HepG2 (cell line): ENCODE results near the gene CDH23. TPM values are rescaled to one million over a fixed set of nuclear protein-coding genes. Genes with fewer than 3 reads are reported as not detected.

ENCODE experiments used
- AGO2 ChIP-seq: fragments of 200-400 bp; formaldehyde crosslinking; optimal IDR thresholded peaks from 2 replicates; pipeline ENCODE3; 2017; ENCODE audit warnings: mild to moderate bottlenecking, low read depth, low read length, moderate library complexity
- DR1 ChIP-seq: sonication (generic); formaldehyde crosslinking; IDR thresholded peaks from 2 replicates; pipeline ENCODE4 v1.8.0; 2021; ENCODE audit warnings: mild to moderate bottlenecking, missing genetic modification reagents, inconsistent platforms
- FOXJ3 ChIP-seq: sonication (generic); formaldehyde crosslinking; IDR thresholded peaks from 2 replicates; pipeline ENCODE4 v1.4.0; 2020; ENCODE audit warnings: missing genetic modification reagents, mild to moderate bottlenecking, borderline replicate concordance
- FOXM1 ChIP-seq: sonication (generic); formaldehyde crosslinking; IDR thresholded peaks from 2 replicates; pipeline ENCODE4 v1.5.0; 2020; ENCODE audit warnings: missing genetic modification reagents
- ISL2 ChIP-seq: sonication (generic); formaldehyde crosslinking; IDR thresholded peaks from 2 replicates; pipeline ENCODE4 v1.5.0; 2020; ENCODE audit warnings: missing genetic modification reagents
- JARID2 ChIP-seq: sonication (generic); formaldehyde crosslinking; IDR thresholded peaks from 2 replicates; pipeline ENCODE4 v1.8.1; 2023; ENCODE audit warnings: missing genetic modification reagents, inconsistent platforms; ENCODE audit not compliant: insufficient replicate concordance
- NR3C1 ChIP-seq: sonication (generic); formaldehyde crosslinking; IDR thresholded peaks from 2 replicates; pipeline ENCODE4 v1.4.0; 2020; ENCODE audit warnings: missing genetic modification reagents
- RAD51 ChIP-seq: fragments of 450-650 bp; IDR thresholded peaks from 2 replicates; pipeline ENCODE4 v1.6.1; 2016; ENCODE audit warnings: borderline replicate concordance
- SMARCE1 ChIP-seq: fragments of 450-650 bp; IDR thresholded peaks from 2 replicates; pipeline ENCODE4 v1.6.1; 2017; ENCODE audit warnings: borderline replicate concordance
- SP2 ChIP-seq: sonication (generic); formaldehyde crosslinking; IDR thresholded peaks from 2 replicates; pipeline ENCODE4 v1.5.1; 2020; ENCODE audit warnings: mild to moderate bottlenecking, missing genetic modification reagents
- SP5 ChIP-seq: IDR thresholded peaks from 2 replicates; pipeline ENCODE4 v1.6.1; 2016; ENCODE audit warnings: low read depth, borderline replicate concordance
- XBP1 ChIP-seq: sonication (generic); formaldehyde crosslinking; IDR thresholded peaks from 2 replicates; pipeline ENCODE4 v1.5.0; 2020; ENCODE audit warnings: missing genetic modification reagents
- ZNF251 ChIP-seq: sonication (generic); formaldehyde crosslinking; IDR thresholded peaks from 2 replicates; pipeline ENCODE4 v1.9.0; 2021; ENCODE audit warnings: mild to moderate bottlenecking, missing genetic modification reagents
- ZNF335 ChIP-seq: sonication (generic); formaldehyde crosslinking; IDR thresholded peaks from 2 replicates; pipeline ENCODE4 v1.4.0; 2020; ENCODE audit warnings: missing genetic modification reagents
- ZNF431 ChIP-seq: sonication (generic); formaldehyde crosslinking; IDR thresholded peaks from 2 replicates; pipeline ENCODE4 v1.9.0; 2022; ENCODE audit warnings: missing genetic modification reagents, low read depth, mild to moderate bottlenecking, borderline replicate concordance
- ZNF468 ChIP-seq: sonication (generic); formaldehyde crosslinking; IDR thresholded peaks from 2 replicates; pipeline ENCODE4 v1.8.0; 2022; ENCODE audit warnings: mild to moderate bottlenecking, moderate library complexity, missing genetic modification reagents
- ZNF746 ChIP-seq: sonication (generic); formaldehyde crosslinking; IDR thresholded peaks from 2 replicates; pipeline ENCODE4 v1.8.0; 2022; ENCODE audit warnings: mild to moderate bottlenecking, missing genetic modification reagents
- ZZZ3 ChIP-seq: sonication (generic); formaldehyde crosslinking; IDR thresholded peaks from 2 replicates; pipeline ENCODE4 v1.4.0; 2020; ENCODE audit warnings: missing genetic modification reagents, mild to moderate bottlenecking, borderline replicate concordance
- polyA plus RNA-seq, 8 experiments: library from polyadenylated mRNA; depleted of rRNA in 3 of 8; stranded (reverse) in 7 of 8; unstranded in 1 of 8; fragments of >200 nt; fragmentation: Illumina TruSeq in 4 of 8; extraction: Trizol in 4 of 8; gene quantifications; 2 replicates each; pipeline versions ENCODE4 v1.2.1 to v1.2.3, GENCODE V29; 2011 to 2016; ENCODE audit warnings: low read depth in 4 of 8, missing spikeins in 1 of 8, mixed read lengths in 1 of 8; ENCODE audit not compliant: insufficient read depth in 1 of 8
- total RNA-seq, 5 experiments: library from RNA; depleted of rRNA; stranded (reverse); fragments of >200 nt; fragmentation: Illumina TruSeq; extraction: Trizol; gene quantifications; 2 replicates each; pipeline ENCODE4 v1.2.3, GENCODE V29; 2016; ENCODE audit warnings: low read depth in 1 of 5
- TF ChIP-seq, protein P1 (sequence below): sonication (generic); formaldehyde crosslinking; IDR thresholded peaks from 2 replicates; pipeline ENCODE4 v1.9.0; 2022; ENCODE audit warnings: missing genetic modification reagents, mild to moderate bottlenecking, borderline replicate concordance
- TF ChIP-seq, protein P2 (sequence below): sonication (generic); formaldehyde crosslinking; IDR thresholded peaks from 2 replicates; pipeline ENCODE4 v1.8.0; 2022; ENCODE audit warnings: mild to moderate bottlenecking, missing genetic modification reagents, moderate library complexity
- TF ChIP-seq, protein P3 (sequence below): sonication (generic); formaldehyde crosslinking; IDR thresholded peaks from 2 replicates; pipeline ENCODE4 v1.5.0; 2020; ENCODE audit warnings: missing genetic modification reagents
- TF ChIP-seq, protein P4 (sequence below): sonication (generic); formaldehyde crosslinking; IDR thresholded peaks from 2 replicates; pipeline ENCODE4 v1.4.0; 2020; ENCODE audit warnings: missing genetic modification reagents, borderline replicate concordance
- TF ChIP-seq, protein P5 (sequence below): sonication (generic); formaldehyde crosslinking; IDR thresholded peaks from 2 replicates; pipeline ENCODE4 v1.4.0; 2020; ENCODE audit warnings: low read depth, mild to moderate bottlenecking, missing genetic modification reagents

Gene CDH23
- total and polyA plus RNA-seq, 2 of the 13 experiments (the other 11 are each of a cell fraction or from before 2014, with no cell fraction given): 0.13 TPM; not detected in 1

DNA sequence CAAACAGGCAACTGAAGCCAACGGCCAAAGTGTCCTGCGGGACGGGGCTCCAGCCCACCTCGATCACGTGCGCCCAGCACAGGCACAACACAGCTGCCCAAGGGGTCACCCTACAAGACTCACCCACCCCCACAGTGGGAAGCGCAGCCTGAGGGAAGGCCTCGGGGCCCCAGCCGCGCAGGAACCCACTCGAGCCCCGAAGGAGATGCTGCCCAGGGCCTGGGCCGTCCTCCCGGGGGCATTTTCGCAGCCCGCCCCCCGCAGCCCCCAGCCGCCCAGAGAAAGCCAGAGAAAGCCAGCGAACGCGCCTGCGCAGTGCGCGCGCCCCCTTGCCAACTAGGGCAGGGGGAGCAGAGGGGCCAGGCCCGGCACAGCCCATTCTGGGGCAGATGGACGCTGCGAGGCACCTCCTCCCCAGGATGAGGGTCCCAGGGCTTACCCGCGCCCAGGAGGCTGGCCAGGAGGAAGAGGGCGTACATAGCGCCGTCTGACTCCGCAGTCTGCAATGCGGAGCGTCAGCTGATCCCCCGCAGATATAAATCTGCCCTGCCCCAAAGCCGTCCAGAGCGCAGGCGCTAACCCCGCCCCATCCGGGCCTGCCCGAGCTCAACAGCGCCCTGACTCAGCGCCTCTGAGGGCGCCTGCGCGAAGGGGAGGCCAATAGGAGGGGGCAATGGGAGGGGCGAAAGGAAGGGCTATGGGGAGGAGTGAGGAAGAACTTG is 454.2 kb downstream of the CDH23 start, which contains the start of gene PSAP (continued):
- TF ChIP-seq AGO2 (peak; percentile 81), SP5 (CRISPR knock-in tag) (peak; percentile 84; the same call in 1 of the 2 replicates), JARID2 (no peak), DR1 (CRISPR knock-in tag) (peak; percentile 91), NR3C1 (CRISPR knock-in tag) (no peak), ISL2 (CRISPR knock-in tag) (peak; percentile 57; the same call in 1 of the 2 replicates), FOXJ3 (CRISPR knock-in tag) (peak; percentile 17; the same call in 1 of the 2 replicates), ZNF431 (0 out of 2 replicates have a peak, but pooled peaks have one; percentile 44), ZNF335 (CRISPR knock-in tag) (peak; percentile 53; the same call in 1 of the 2 replicates), FOXM1 (CRISPR knock-in tag) (no peak), XBP1 (CRISPR knock-in tag) (no peak), ZNF251 (CRISPR knock-in tag) (no peak), ZNF746 (CRISPR knock-in tag) (no peak), SMARCE1 (no peak), ZNF468 (CRISPR knock-in tag) (no peak), RAD51 (no peak), SP2 (CRISPR knock-in tag) (peak; percentile 54; the same call in 1 of the 2 replicates), ZZZ3 (CRISPR knock-in tag) (no peak)
- TF ChIP-seq, protein P1, sequence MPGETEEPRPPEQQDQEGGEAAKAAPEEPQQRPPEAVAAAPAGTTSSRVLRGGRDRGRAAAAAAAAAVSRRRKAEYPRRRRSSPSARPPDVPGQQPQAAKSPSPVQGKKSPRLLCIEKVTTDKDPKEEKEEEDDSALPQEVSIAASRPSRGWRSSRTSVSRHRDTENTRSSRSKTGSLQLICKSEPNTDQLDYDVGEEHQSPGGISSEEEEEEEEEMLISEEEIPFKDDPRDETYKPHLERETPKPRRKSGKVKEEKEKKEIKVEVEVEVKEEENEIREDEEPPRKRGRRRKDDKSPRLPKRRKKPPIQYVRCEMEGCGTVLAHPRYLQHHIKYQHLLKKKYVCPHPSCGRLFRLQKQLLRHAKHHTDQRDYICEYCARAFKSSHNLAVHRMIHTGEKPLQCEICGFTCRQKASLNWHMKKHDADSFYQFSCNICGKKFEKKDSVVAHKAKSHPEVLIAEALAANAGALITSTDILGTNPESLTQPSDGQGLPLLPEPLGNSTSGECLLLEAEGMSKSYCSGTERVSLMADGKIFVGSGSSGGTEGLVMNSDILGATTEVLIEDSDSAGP (CRISPR knock-in tag): peak; percentile 92
- TF ChIP-seq, protein P2, sequence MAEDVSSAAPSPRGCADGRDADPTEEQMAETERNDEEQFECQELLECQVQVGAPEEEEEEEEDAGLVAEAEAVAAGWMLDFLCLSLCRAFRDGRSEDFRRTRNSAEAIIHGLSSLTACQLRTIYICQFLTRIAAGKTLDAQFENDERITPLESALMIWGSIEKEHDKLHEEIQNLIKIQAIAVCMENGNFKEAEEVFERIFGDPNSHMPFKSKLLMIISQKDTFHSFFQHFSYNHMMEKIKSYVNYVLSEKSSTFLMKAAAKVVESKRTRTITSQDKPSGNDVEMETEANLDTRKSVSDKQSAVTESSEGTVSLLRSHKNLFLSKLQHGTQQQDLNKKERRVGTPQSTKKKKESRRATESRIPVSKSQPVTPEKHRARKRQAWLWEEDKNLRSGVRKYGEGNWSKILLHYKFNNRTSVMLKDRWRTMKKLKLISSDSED (CRISPR knock-in tag): no peak
- TF ChIP-seq, protein P3, sequence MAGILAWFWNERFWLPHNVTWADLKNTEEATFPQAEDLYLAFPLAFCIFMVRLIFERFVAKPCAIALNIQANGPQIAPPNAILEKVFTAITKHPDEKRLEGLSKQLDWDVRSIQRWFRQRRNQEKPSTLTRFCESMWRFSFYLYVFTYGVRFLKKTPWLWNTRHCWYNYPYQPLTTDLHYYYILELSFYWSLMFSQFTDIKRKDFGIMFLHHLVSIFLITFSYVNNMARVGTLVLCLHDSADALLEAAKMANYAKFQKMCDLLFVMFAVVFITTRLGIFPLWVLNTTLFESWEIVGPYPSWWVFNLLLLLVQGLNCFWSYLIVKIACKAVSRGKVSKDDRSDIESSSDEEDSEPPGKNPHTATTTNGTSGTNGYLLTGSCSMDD (CRISPR knock-in tag): no peak
- TF ChIP-seq, protein P4, sequence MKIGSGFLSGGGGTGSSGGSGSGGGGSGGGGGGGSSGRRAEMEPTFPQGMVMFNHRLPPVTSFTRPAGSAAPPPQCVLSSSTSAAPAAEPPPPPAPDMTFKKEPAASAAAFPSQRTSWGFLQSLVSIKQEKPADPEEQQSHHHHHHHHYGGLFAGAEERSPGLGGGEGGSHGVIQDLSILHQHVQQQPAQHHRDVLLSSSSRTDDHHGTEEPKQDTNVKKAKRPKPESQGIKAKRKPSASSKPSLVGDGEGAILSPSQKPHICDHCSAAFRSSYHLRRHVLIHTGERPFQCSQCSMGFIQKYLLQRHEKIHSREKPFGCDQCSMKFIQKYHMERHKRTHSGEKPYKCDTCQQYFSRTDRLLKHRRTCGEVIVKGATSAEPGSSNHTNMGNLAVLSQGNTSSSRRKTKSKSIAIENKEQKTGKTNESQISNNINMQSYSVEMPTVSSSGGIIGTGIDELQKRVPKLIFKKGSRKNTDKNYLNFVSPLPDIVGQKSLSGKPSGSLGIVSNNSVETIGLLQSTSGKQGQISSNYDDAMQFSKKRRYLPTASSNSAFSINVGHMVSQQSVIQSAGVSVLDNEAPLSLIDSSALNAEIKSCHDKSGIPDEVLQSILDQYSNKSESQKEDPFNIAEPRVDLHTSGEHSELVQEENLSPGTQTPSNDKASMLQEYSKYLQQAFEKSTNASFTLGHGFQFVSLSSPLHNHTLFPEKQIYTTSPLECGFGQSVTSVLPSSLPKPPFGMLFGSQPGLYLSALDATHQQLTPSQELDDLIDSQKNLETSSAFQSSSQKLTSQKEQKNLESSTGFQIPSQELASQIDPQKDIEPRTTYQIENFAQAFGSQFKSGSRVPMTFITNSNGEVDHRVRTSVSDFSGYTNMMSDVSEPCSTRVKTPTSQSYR (CRISPR knock-in tag): peak; percentile 22; the same call in 1 of the 2 replicates
- TF ChIP-seq, protein P5, sequence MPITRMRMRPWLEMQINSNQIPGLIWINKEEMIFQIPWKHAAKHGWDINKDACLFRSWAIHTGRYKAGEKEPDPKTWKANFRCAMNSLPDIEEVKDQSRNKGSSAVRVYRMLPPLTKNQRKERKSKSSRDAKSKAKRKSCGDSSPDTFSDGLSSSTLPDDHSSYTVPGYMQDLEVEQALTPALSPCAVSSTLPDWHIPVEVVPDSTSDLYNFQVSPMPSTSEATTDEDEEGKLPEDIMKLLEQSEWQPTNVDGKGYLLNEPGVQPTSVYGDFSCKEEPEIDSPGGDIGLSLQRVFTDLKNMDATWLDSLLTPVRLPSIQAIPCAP (CRISPR knock-in tag): 0 out of 2 replicates have a peak, but pooled peaks have one; percentile 37
